Measurements from ENCODE around the gene TSPAN31.

TSPAN31 gene

GRCh38 chr12:57765003-57765697 lies 20.3 kb downstream of the TSPAN31 start (continued):
- TF ChIP-seq ZNF48 (tag by site-specific recombination; IDR thresholded peaks at IDR 0.05) (no peak), ZNF777 (tag by site-specific recombination; IDR thresholded peaks at IDR 0.05; ENCODE audit: borderline replicate concordance) (peak; percentile 24; the same call in 1 of the 2 replicates), FEZF1 (tag by site-specific recombination; IDR thresholded peaks at IDR 0.05) (no peak), ZNF521 (tag by site-specific recombination; IDR thresholded peaks at IDR 0.05) (no peak), ZNF560 (tag by site-specific recombination; IDR thresholded peaks at IDR 0.05; ENCODE audit: borderline replicate concordance) (no peak), ZSCAN30 (tag by site-specific recombination; IDR thresholded peaks at IDR 0.05) (no peak), ZNF596 (tag by site-specific recombination; IDR thresholded peaks at IDR 0.05) (no peak), ZNF221 (tag by site-specific recombination; IDR thresholded peaks at IDR 0.05; ENCODE audit: borderline replicate concordance) (no peak), KLF10 (tag by site-specific recombination; IDR thresholded peaks at IDR 0.05) (no peak), IKZF3 (tag by site-specific recombination; IDR thresholded peaks at IDR 0.05) (no peak), MYNN (tag by site-specific recombination; IDR thresholded peaks at IDR 0.05; ENCODE audit: borderline replicate concordance) (no peak), KLF8 (tag by site-specific recombination; IDR thresholded peaks at IDR 0.05) (no peak), ZNF449 (tag by site-specific recombination; IDR thresholded peaks at IDR 0.05) (0 out of 2 replicates have a peak, but pooled peaks have one; percentile 33), ZNF654 (tag by site-specific recombination; IDR thresholded peaks at IDR 0.05; ENCODE audit: low read depth) (no peak), ZBTB7A (tag by site-specific recombination; IDR thresholded peaks at IDR 0.05; ENCODE audit: low read depth) (no peak), ZNF169 (tag by site-specific recombination; IDR thresholded peaks at IDR 0.05) (no peak), SP2 (tag by site-specific recombination; IDR thresholded peaks at IDR 0.05) (no peak), ZNF274 (IDR thresholded peaks at IDR 0.05; ENCODE audit: low read length) (no peak), ZNF274 (tag by site-specific recombination; IDR thresholded peaks at IDR 0.05; ENCODE audit: borderline replicate concordance) (no peak), HOXA7 (CRISPR knock-in tag; IDR thresholded peaks at IDR 0.05; ENCODE audit: borderline replicate concordance) (no peak), ZFP69B (tag by site-specific recombination; IDR thresholded peaks at IDR 0.05) (no peak), YY1 (tag by site-specific recombination; IDR thresholded peaks at IDR 0.05) (no peak), ZNF488 (tag by site-specific recombination; IDR thresholded peaks at IDR 0.05) (no peak), ZNF580 (tag by site-specific recombination; IDR thresholded peaks at IDR 0.05) (no peak), ZNF280D (tag by site-specific recombination; IDR thresholded peaks at IDR 0.05) (no peak), ZNF518A (tag by site-specific recombination; conservative IDR thresholded peaks at IDR 0.05; ENCODE audit: low read depth) (no peak), ZFP37 (tag by site-specific recombination; IDR thresholded peaks at IDR 0.05) (no peak), SCRT1 (tag by site-specific recombination; IDR thresholded peaks at IDR 0.05; ENCODE audit: borderline replicate concordance) (no peak)
